Cardiac muscle cell (in vitro differentiated cells and primary cell): ENCODE results near the gene SLC35F3. TPM values are rescaled to one million over a fixed set of nuclear protein-coding genes. Genes with fewer than 3 reads are reported as not detected.

Experiments used
- DNase-seq, 2 donors: peaks; one replicate each; pipeline versions ENCODE4 v3.0.0 to v3.0.0-alpha.2; 2010 to 2017; ENCODE audit warnings: low read depth in 1 of 2, low spot score in 1 of 2
- H3K27ac ChIP-seq: fragments of 200-600 bp; sonication (generic); 2 replicates; pipeline ENCODE4 v1.5.1; 2016
- H3K27me3 ChIP-seq: fragments of 200-600 bp; sonication (generic); 2 replicates; pipeline ENCODE4 v1.6.0; 2016; ENCODE audit warnings: control low read depth
- H3K36me3 ChIP-seq: fragments of 200-600 bp; sonication (generic); 2 replicates; pipeline ENCODE4 v1.5.1; 2016; ENCODE audit warnings: control low read depth
- H3K4me1 ChIP-seq: fragments of 200-600 bp; sonication (generic); 2 replicates; pipeline ENCODE4 v1.8.1; 2017; ENCODE audit warnings: low read depth, mild to moderate bottlenecking, mixed run types
- H3K4me3 ChIP-seq: fragments of 200-600 bp; sonication (generic); 2 replicates; pipeline ENCODE4 v1.5.1; 2016; ENCODE audit warnings: mild to moderate bottlenecking
- H3K9me3 ChIP-seq: fragments of 200-600 bp; sonication (generic); 2 replicates; pipeline ENCODE4 v1.5.1; 2017; ENCODE audit warnings: low read depth, mild to moderate bottlenecking, control low read depth
- polyA plus RNA-seq: library from polyadenylated mRNA; unstranded; fragments of >200 nt; fragmentation: Nextera tagmentation; extraction: Ambion mirVana; gene quantifications from 2 replicates; pipeline ENCODE4 v1.2.1, GENCODE V29; 2016
- total RNA-seq: library from RNA; depleted of rRNA; stranded (reverse); fragments of >200 nt; gene quantifications from 2 replicates; pipeline ENCODE4 v1.2.3, GENCODE V29; 2016
- TF ChIP-seq, protein P1 (sequence below): IDR thresholded peaks from 2 replicates; pipeline ENCODE4 v1.5.1; 2012; ENCODE audit warnings: low read depth, mild to moderate bottlenecking, low read length

SLC35F3 gene
- total and polyA plus RNA-seq, 2 experiments from 2014 or later, result 0.98 to 2.0 TPM

DNA sequence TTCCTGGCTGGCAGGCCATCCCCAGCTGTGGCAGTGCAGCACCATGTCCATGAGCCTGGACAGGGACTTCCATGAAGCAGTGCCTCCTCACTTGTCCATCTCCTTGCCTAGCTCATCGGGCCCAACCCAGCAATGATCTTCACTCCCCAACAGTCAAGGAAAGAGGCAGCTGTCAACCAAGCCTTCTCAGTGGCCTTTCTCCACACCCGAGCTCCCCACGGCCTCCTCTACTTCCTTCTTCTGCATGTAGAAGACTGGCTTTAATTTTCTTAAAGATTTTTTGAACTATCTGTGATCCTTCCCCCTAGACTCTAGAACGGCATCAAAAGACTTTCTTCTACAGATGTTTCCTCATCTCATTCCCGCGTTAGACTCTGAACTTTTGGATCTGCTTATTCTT is 403.2 kb downstream of the SLC35F3 start:
- TF ChIP-seq, protein P1, sequence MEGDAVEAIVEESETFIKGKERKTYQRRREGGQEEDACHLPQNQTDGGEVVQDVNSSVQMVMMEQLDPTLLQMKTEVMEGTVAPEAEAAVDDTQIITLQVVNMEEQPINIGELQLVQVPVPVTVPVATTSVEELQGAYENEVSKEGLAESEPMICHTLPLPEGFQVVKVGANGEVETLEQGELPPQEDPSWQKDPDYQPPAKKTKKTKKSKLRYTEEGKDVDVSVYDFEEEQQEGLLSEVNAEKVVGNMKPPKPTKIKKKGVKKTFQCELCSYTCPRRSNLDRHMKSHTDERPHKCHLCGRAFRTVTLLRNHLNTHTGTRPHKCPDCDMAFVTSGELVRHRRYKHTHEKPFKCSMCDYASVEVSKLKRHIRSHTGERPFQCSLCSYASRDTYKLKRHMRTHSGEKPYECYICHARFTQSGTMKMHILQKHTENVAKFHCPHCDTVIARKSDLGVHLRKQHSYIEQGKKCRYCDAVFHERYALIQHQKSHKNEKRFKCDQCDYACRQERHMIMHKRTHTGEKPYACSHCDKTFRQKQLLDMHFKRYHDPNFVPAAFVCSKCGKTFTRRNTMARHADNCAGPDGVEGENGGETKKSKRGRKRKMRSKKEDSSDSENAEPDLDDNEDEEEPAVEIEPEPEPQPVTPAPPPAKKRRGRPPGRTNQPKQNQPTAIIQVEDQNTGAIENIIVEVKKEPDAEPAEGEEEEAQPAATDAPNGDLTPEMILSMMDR, result no peak
- H3K27ac ChIP-seq, result no peak overlapping the region
- no peak overlapping the region for H3K4me3 ChIP-seq
- H3K4me1 ChIP-seq, result no peaks in the 10 kb centered on the region
- DNase-seq, result no peak
- H3K36me3 ChIP-seq, result no peaks in the 10 kb centered on the region
- no peaks in the 10 kb centered on the region for H3K27me3 ChIP-seq
- no peaks in the 10 kb centered on the region for H3K9me3 ChIP-seq

DNA sequence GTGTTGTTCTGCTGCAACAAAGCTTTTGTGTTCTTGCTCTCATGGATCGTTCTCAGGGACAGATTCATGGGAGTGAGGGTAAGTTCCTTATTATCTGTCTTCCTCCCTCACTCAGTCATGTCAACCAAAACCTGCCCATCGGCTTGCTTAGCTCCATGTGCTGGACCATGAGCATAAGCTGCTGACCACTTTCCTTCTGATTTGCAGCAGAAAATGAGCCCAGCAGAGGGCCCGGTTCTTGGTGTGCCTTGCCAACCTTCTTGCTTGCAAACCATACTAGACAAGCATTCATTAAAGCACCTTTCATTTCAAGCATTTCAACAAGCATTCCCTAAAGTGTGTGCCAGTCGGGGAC is 404.7 kb downstream of the SLC35F3 start:
- H3K36me3 ChIP-seq, result no peaks in the 10 kb centered on the region
- no peaks in the 10 kb centered on the region for H3K27me3 ChIP-seq
- TF ChIP-seq, protein P1, result no peak
- no peaks in the 10 kb centered on the region for H3K4me1 ChIP-seq
- no peak overlapping the region for H3K4me3 ChIP-seq
- H3K9me3 ChIP-seq, result no peaks in the 10 kb centered on the region
- DNase-seq, result no peak
- H3K27ac ChIP-seq, result no peak overlapping the region

DNA sequence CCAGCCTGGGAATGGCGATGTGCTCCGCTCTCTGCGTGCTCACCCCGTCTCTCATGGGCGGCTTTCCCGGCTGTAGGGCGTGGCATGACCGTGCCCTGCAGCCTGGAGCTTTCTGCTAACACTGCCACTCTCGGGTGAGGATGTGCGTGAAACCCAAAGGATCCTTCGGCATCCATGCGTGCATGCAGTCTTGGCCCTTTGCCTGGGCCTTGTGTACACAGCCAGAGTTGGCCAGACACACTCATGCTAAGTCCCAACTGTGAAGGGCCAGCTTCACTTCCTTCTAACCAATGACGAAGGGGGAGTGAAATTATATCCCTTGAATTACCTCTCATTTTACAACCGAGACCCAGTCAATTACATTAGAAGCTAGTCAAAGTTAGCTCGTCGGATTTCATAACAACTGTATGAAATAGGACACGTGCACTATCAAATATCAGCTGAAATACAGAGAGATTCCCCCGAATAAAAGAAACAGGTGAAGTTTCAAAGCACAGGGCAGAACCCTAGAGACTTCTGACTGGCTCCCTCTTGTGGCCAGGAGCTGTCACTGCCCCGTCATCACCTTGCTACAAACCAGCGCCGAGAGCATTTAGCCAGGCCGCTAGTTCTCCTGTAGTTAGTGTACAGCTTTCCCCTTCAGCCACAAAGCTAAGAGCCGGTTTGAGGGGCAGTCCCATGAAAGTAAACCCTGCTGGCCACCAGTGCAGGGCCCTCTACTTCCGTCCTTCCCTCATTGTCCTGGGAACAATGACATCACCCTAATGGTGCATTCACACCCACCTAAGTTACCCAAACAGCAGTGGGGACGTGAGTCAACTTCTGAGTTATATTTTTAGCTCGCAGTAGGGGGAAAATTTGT is 405.4 kb downstream of the SLC35F3 start:
- Histone ChIP-seq H3K36me3 (no peaks in the 10 kb centered on the region), H3K9me3 (no peaks in the 10 kb centered on the region), H3K27ac (no peak overlapping the region), H3K4me3 (no peak overlapping the region), H3K4me1 (no peaks in the 10 kb centered on the region), H3K27me3 (no peaks in the 10 kb centered on the region)
- TF ChIP-seq, protein P1, result peak; percentile 98
- DNase-seq, result peak; percentile 63 to 83

DNA sequence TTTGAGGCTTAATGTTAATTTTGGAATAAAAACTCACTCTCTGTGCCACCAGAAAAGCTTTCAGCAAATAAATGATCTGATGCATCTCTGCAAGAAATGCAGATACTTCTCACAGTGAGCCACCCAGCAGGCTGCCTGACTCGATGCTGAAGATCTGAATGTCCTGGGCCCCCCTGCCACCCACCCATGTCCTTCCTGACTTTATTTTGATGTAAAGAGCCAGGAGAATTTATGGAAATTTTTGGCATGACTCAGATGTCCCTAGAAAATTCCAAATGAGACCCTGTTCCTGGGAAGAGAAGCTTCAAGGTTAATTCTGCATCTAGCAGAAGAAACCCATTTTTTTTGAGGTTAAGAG is 406.0 kb downstream of the SLC35F3 start:
- no peak overlapping the region for H3K27ac ChIP-seq
- H3K9me3 ChIP-seq, result no peaks in the 10 kb centered on the region
- no peak overlapping the region for H3K4me3 ChIP-seq
- no peaks in the 10 kb centered on the region for H3K36me3 ChIP-seq
- TF ChIP-seq, protein P1, result no peak
- DNase-seq, result no peak
- H3K27me3 ChIP-seq, result no peaks in the 10 kb centered on the region
- H3K4me1 ChIP-seq, result no peaks in the 10 kb centered on the region

DNA sequence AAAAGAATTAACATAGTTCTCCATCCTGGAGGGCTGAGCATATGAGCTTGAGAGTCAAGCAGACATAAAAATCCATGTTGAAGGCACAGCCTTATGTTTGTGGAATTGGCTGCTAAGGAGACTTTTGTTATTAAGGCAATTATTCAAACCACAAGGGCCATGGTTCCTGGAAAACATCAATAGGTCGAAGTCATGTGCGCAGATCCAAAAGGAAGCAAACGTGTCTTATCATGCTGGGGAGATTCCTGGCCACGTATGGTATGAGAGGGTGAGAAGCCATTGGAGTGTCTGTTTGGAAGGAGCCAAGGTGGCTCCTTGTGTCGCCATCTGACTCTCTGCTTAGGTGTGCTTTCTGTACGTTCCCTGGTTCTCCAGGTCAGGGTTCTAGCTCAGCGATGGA is 406.9 kb downstream of the SLC35F3 start:
- TF ChIP-seq, protein P1, result no peak
- Histone ChIP-seq H3K27ac (no peak overlapping the region), H3K36me3 (no peaks in the 10 kb centered on the region), H3K27me3 (no peaks in the 10 kb centered on the region), H3K4me3 (no peak overlapping the region), H3K9me3 (no peaks in the 10 kb centered on the region), H3K4me1 (no peaks in the 10 kb centered on the region)
- no peak for DNase-seq
